ENCODE measurements around the gene LCN6. TPM values are rescaled to one million over a fixed set of nuclear protein-coding genes. Genes with fewer than 3 reads are reported as not detected.
A peak's percentile ranks its signal among the peaks of the same experiment; 100 is the strongest.

LCN6 gene
- total and polyA plus RNA-seq, 2 of the 13 experiments (the other 11 are each of a cell fraction or from before 2014, with no cell fraction given) = not detected

DNA sequence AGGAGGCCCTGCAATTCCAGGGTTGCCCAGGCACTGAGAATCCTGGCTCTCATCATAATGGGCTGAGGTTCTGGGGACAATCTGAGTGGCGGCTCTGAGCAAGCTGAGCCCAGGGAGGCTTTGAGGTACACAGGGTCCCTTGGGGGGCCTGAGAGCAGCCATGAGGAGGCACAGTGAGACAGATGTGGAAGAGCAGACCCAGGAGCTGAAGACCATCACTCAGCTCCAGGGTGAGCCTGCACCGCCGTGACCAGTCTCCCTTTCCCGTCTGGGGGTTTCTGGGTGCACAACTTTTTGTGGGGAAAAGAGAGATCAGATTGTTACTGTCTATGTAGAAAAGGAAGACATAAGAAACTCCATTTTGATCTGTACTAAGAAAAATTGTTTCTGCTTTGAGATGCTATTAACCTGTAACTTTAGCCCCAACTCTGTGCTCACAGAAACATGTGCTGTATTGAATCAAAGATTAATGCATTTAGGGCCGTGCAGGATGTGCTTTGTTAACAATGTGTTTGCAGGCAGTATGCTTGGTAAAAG lies 48.0 kb upstream of the LCN6 start, which contains the start of gene CCDC183 (continued):
- TF ChIP-seq ZNF460 (CRISPR knock-in tag; IDR thresholded peaks at IDR 0.05; ENCODE audit: borderline replicate concordance) (no peak), POLR2AphosphoS5 (IDR thresholded peaks at IDR 0.05; ENCODE audit: low read depth, low read length) (no peak; the same call in 1 of the 2 replicates), FOXK1 (CRISPR knock-in tag; IDR thresholded peaks at IDR 0.05; ENCODE audit: borderline replicate concordance, low read depth) (no peak), HOMEZ (CRISPR knock-in tag; IDR thresholded peaks at IDR 0.05; ENCODE audit: low read depth) (no peak), ZNF33A (CRISPR knock-in tag; IDR thresholded peaks at IDR 0.05; ENCODE audit: borderline replicate concordance) (no peak)
- TF ChIP-seq, protein P1, sequence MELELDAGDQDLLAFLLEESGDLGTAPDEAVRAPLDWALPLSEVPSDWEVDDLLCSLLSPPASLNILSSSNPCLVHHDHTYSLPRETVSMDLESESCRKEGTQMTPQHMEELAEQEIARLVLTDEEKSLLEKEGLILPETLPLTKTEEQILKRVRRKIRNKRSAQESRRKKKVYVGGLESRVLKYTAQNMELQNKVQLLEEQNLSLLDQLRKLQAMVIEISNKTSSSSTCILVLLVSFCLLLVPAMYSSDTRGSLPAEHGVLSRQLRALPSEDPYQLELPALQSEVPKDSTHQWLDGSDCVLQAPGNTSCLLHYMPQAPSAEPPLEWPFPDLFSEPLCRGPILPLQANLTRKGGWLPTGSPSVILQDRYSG (CRISPR knock-in tag; IDR thresholded peaks at IDR 0.05) = no peak

DNA sequence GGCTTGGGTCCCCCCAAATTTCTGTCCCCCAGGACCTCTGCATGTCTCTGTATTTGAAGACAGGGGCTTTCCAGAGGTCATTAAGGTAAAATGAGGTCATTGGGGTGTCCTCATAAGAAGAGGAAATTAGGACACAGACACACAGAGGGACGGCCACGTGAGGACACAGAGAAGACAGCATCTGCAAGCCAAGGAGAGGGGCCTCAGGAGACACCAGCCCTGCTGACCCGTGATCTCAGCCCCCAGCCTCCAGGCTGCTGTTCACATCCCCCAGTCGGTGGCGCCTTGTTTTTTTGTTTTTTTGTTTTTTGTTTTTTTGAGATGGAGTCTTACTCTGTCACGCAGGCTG lies 46.6 kb upstream of the LCN6 start:
- H2AFZ ChIP-seq (ENCODE audit: low read length) = no peak overlapping the region
- peak overlapping the region; percentile 5; the same call in 1 of the 2 replicates for H3K9ac ChIP-seq (ENCODE audit: insufficient read depth, low read depth, low read length)
- in situ Hi-C loops (cut with HindIII; ENCODE audit: extremely low pct_ligation_motif_present, low pct_unique_long_range_greater_than_20kb) = no loop called here
- H3K27ac ChIP-seq (ENCODE audit: extremely low read length, insufficient read depth, low read length) = peak overlapping the region; percentile 5
- no peak for ATAC-seq
- no TSS peak for BruUV-seq (replicated peaks)
- POLR2A ChIA-PET = no interaction called here
- intact Hi-C loops (cut with micrococcal nuclease; ENCODE audit: unreplicated experiment) = no loop called here
- no peaks in the 10 kb centered on the region for H3K9me3 ChIP-seq (ENCODE audit: low read length)
- H3K36me3 ChIP-seq (replicated peaks in 1 of 2; ENCODE audit: control insufficient read depth in 1 of 2, insufficient read depth in 2 of 2, low read length in 2 of 2) = 0 out of 5 replicates have a peak, but pooled peaks cover 0 to 12% of the 10 kb centered on the region in 2 experiments
- peaks cover 78% of the 10 kb centered on the region for H3K4me1 ChIP-seq (ENCODE audit: insufficient read depth, low read length)
- H3K4me3 ChIP-seq (replicated peaks in 1 of 3; ENCODE audit: insufficient read depth in 1 of 3, low read depth in 2 of 3, low read length in 3 of 3) = no peak overlapping the region; a peak in 1 of 6 replicates
- H3K79me2 ChIP-seq (ENCODE audit: insufficient read depth, low read length) = peaks cover 41% of the 10 kb centered on the region
- FAIRE-seq = no peak
- WGBS (ENCODE audit: low lambda C conversion rate) = 90% methylated on average over 5 of the region's 6 CpGs
- no peaks in the 10 kb centered on the region for H4K20me1 ChIP-seq (ENCODE audit: insufficient read depth, low read length)
- H3K4me2 ChIP-seq (ENCODE audit: low read depth, low read length) = peak overlapping the region; percentile 41; the same call in 1 of the 2 replicates
- DNase-seq (ENCODE audit: low spot score) = no peak
- H3K27me3 ChIP-seq (ENCODE audit: control insufficient read depth in 1 of 2, insufficient read depth in 2 of 2, low read length in 2 of 2) = no peaks in the 10 kb centered on the region; a peak in 1 of 5 replicates
- CTCF ChIA-PET (ENCODE audit: low intra/inter-chr PET ratio, low total read pairs) = no interaction called here
- TF ChIP-seq POLR2G (IDR thresholded peaks at IDR 0.05; ENCODE audit: low read depth, low read length) (peak; percentile 42), TARDBP (CRISPR knock-in tag; IDR thresholded peaks at IDR 0.05) (0 out of 2 replicates have a peak, but pooled peaks have one; percentile 9), ZFP36L2 (CRISPR knock-in tag; IDR thresholded peaks at IDR 0.05) (no peak), ZBTB38 (CRISPR knock-in tag; IDR thresholded peaks at IDR 0.05) (no peak), RBM39 (IDR thresholded peaks at IDR 0.05; ENCODE audit: low read depth, low read length, poor library complexity, severe bottlenecking) (no peak), ZNF614 (CRISPR knock-in tag; IDR thresholded peaks at IDR 0.05; ENCODE audit: borderline replicate concordance) (no peak), ATM (IDR thresholded peaks at IDR 0.05; ENCODE audit: borderline replicate concordance) (no peak), U2AF1 (optimal IDR thresholded peaks at IDR 0.05; ENCODE audit: low read depth, low read length) (no peak), ZBTB3 (CRISPR knock-in tag; IDR thresholded peaks at IDR 0.05; ENCODE audit: borderline replicate concordance, low read depth) (no peak)
- TF ChIP-seq, protein P2, sequence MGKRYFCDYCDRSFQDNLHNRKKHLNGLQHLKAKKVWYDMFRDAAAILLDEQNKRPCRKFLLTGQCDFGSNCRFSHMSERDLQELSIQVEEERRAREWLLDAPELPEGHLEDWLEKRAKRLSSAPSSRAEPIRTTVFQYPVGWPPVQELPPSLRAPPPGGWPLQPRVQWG (CRISPR knock-in tag; IDR thresholded peaks at IDR 0.05; ENCODE audit: borderline replicate concordance, low read depth) = 0 out of 2 replicates have a peak, but pooled peaks have one; percentile 4
- TF ChIP-seq, protein P3, sequence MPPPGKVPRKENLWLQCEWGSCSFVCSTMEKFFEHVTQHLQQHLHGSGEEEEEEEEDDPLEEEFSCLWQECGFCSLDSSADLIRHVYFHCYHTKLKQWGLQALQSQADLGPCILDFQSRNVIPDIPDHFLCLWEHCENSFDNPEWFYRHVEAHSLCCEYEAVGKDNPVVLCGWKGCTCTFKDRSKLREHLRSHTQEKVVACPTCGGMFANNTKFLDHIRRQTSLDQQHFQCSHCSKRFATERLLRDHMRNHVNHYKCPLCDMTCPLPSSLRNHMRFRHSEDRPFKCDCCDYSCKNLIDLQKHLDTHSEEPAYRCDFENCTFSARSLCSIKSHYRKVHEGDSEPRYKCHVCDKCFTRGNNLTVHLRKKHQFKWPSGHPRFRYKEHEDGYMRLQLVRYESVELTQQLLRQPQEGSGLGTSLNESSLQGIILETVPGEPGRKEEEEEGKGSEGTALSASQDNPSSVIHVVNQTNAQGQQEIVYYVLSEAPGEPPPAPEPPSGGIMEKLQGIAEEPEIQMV (CRISPR knock-in tag; IDR thresholded peaks at IDR 0.05; ENCODE audit: low read depth) = peak; percentile 4; the same call in 1 of the 2 replicates
